Measurements from ENCODE around the gene PRRC2A. TPM values are rescaled to one million over a fixed set of nuclear protein-coding genes. Genes with fewer than 3 reads are reported as not detected.

The PRRC2A gene
- total RNA-seq, 3 donors from 2014 or later, result 109 to 151 (median 120) TPM

DNA sequence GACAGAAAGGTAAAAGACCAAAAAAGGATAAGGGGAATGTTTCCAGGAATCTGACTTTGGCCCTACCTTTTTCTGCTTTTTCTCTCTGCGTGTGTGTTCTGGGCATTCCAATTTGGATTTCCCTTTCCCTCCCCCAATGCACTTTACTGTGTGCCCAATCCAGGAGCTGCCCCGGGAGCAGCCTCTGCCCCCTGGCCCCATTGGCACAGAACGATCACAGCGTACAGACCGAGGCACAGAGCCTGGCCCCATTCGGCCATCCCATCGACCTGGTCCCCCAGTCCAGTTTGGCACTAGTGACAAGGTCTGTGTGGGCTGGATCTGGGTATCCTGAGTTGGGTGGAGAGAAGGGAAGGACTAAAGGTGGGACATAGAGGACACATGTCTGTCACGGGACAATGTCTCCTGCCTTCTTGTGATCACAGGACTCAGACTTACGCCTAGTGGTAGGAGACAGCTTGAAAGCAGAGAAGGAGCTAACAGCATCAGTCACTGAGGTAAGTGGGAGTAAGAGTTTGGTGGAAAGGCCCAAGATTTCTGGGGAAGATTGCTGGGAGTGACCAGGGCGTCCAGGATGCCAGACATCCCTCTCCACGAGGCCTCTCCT lies 14.6 kb downstream of the PRRC2A start:
- intact Hi-C loops (cut with DNase I, micrococcal nuclease), result no loop called here
- TF ChIP-seq, protein P1, sequence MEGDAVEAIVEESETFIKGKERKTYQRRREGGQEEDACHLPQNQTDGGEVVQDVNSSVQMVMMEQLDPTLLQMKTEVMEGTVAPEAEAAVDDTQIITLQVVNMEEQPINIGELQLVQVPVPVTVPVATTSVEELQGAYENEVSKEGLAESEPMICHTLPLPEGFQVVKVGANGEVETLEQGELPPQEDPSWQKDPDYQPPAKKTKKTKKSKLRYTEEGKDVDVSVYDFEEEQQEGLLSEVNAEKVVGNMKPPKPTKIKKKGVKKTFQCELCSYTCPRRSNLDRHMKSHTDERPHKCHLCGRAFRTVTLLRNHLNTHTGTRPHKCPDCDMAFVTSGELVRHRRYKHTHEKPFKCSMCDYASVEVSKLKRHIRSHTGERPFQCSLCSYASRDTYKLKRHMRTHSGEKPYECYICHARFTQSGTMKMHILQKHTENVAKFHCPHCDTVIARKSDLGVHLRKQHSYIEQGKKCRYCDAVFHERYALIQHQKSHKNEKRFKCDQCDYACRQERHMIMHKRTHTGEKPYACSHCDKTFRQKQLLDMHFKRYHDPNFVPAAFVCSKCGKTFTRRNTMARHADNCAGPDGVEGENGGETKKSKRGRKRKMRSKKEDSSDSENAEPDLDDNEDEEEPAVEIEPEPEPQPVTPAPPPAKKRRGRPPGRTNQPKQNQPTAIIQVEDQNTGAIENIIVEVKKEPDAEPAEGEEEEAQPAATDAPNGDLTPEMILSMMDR (IDR thresholded peaks at IDR 0.05), result no peak
- no peak for DNase-seq
- no peak for ATAC-seq
- H3K4me1 ChIP-seq (ENCODE audit: low read depth), result no peaks in the 10 kb centered on the region
- no peaks in the 10 kb centered on the region for H3K9me3 ChIP-seq
- H3K36me3 ChIP-seq (ENCODE audit: low read depth), result peaks cover 7% of the 10 kb centered on the region
- no peak overlapping the region for H3K4me3 ChIP-seq

GRCh38 chr6:31636698-31637596 lies 16.4 kb downstream of the PRRC2A start:
- ATAC-seq, result no peak

GRCh38 chr6:31639043-31639442 lies 18.5 kb downstream of the PRRC2A start:
- H3K4me1 ChIP-seq (ENCODE audit: low read depth), result no peaks in the 10 kb centered on the region
- H3K36me3 ChIP-seq (ENCODE audit: low read depth), result peaks cover 17% of the 10 kb centered on the region
- TF ChIP-seq, protein P1 (IDR thresholded peaks at IDR 0.05), result no peak
- no peak overlapping the region for H3K4me3 ChIP-seq
- peak; percentile 3 for ATAC-seq
- DNase-seq, result no peak
- H3K9me3 ChIP-seq, result no peaks in the 10 kb centered on the region
- intact Hi-C loops (cut with DNase I, micrococcal nuclease), result no loop called here

More at GRCh38 chr6:31636698-31637596, 16.4 kb downstream of the PRRC2A start:
- DNase-seq, result no peak
- Histone ChIP-seq H3K9me3 (no peaks in the 10 kb centered on the region), H3K36me3 (ENCODE audit: low read depth) (peaks cover 17% of the 10 kb centered on the region), H3K4me3 (no peak overlapping the region), H3K4me1 (ENCODE audit: low read depth) (no peaks in the 10 kb centered on the region)
- intact Hi-C loops (cut with DNase I, micrococcal nuclease), result no loop called here
- TF ChIP-seq, protein P1 (IDR thresholded peaks at IDR 0.05), result no peak

DNA sequence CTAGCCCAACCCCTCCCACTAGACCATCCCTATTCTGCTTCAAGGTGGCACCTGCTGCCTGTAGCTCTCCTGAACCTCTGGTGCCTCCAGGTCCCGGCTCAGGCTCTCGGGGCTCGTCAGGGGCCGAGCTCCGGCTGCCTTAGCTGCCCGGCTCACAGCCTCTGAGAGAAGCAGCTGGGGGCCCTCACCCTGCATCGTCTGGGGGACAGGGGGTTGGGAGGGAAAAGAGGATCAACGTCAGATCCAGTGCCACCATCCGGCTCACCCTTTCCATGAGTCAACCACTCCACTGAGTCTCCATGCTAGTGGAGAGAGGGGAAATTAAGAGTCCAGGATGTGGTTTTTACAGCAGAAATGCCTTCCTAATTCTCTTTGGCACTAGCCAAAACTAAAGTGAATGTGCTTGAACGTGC lies 18.9 kb downstream of the PRRC2A start:
- intact Hi-C loops (cut with DNase I, micrococcal nuclease), result no loop called here
- Histone ChIP-seq H3K4me3 (no peak overlapping the region), H3K9me3 (no peaks in the 10 kb centered on the region), H3K4me1 (ENCODE audit: low read depth) (no peaks in the 10 kb centered on the region), H3K36me3 (ENCODE audit: low read depth) (peaks cover 17% of the 10 kb centered on the region)
- no peak for DNase-seq
- no peak for ATAC-seq
- TF ChIP-seq, protein P1 (IDR thresholded peaks at IDR 0.05), result no peak

DNA sequence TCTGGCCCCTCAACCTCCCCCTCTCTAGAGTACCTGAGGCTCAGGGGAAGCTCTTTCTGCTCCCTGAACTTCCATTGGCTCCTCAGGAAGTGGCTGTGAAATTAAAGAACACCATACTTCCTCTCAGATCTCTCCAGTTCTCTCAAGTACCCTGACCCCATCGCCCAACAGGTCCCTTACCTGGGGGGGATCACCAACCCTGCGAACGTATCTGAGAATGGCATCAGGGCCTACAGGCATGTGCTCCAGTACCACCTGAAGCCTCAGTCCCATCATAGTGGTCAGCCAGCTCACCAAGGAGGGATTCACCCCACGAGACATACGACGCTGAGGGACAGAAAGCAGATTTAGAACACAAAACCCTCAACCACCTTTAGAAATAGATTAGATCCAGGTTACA lies 20.1 kb downstream of the PRRC2A start:
- Histone ChIP-seq H3K4me3 (no peak overlapping the region), H3K36me3 (ENCODE audit: low read depth) (peaks cover 23% of the 10 kb centered on the region), H3K4me1 (ENCODE audit: low read depth) (no peaks in the 10 kb centered on the region), H3K9me3 (no peaks in the 10 kb centered on the region)
- TF ChIP-seq, protein P1 (IDR thresholded peaks at IDR 0.05), result no peak
- intact Hi-C loops (cut with DNase I, micrococcal nuclease), result no loop called here
- ATAC-seq (no peak), DNase-seq (no peak)
